Measurements from ENCODE around the gene SERPINI2. TPM values are rescaled to one million over a fixed set of nuclear protein-coding genes. Genes with fewer than 3 reads are reported as not detected.

SERPINI2 gene, protein sequence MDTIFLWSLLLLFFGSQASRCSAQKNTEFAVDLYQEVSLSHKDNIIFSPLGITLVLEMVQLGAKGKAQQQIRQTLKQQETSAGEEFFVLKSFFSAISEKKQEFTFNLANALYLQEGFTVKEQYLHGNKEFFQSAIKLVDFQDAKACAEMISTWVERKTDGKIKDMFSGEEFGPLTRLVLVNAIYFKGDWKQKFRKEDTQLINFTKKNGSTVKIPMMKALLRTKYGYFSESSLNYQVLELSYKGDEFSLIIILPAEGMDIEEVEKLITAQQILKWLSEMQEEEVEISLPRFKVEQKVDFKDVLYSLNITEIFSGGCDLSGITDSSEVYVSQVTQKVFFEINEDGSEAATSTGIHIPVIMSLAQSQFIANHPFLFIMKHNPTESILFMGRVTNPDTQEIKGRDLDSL
- not detected in 2 replicates for total RNA-seq (2022)
- Bru-seq, nascent RNA: percentile 22 among the genes with signal in this experiment
- BruChase-seq, experiment 1, labeled RNA remaining after a 6-hour chase: percentile 65 among the genes with signal in this experiment
- BruChase-seq, experiment 2, labeled RNA remaining after a 2-hour chase: percentile 41 among the genes with signal in this experiment
- long read RNA-seq: 0 reads

DNA sequence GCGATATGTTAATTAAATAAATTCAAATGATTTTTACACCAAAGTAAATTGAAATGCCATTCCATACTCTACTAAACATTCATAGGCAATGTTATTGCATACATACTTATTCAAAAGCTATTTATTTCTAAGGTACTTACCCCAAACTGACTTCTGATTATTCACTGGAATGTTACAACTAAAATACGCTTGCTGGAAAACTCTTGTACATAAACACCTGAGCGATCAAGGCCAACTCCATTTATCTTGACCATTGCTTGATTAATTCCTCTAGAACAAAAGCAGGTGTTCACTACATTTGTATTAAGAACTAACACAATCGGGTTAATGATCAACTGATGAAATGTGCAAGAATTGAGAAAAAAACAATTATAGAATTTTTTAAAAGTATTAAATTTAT lies at the start of gene SERPINI2:
Gene SERPINI2 (minus strand): TSS at position 180 of the 400 bp plus-strand sequence. CDS start 2,208 bp downstream, outside the sequence.
- POLR2A ChIA-PET: interaction anchor here (0.7 kb wide), 1 partner anchor 1374 kb away, joined by 3 read pairs; no protein-coding TSS in a partner anchor
- no TSS peak for BruUV-seq (replicated peaks)
- TF ChIP-seq CTCF (IDR thresholded peaks at IDR 0.05; ENCODE audit: unreplicated experiment): no peak
- H3K36me3 Mint-ChIP-seq (ENCODE audit: insufficient read depth, unreplicated experiment): no peaks in the 10 kb centered on the region
- no peaks in the 10 kb centered on the region for H3K4me1 Mint-ChIP-seq (ENCODE audit: insufficient read depth, unreplicated experiment)
- no peak for DNase-seq (ENCODE audit: unreplicated experiment)
- no peaks in the 10 kb centered on the region for H3K9me3 Mint-ChIP-seq (ENCODE audit: unreplicated experiment)
- H3K4me3 Mint-ChIP-seq (ENCODE audit: unreplicated experiment): no peak within 1 kb of the TSS
- CTCF ChIA-PET: no interaction called here
- H3K27me3 Mint-ChIP-seq (ENCODE audit: insufficient read depth, unreplicated experiment): peaks cover 22% of the 10 kb centered on the region
- H3K27ac Mint-ChIP-seq (ENCODE audit: low read depth, unreplicated experiment): no peak within 1 kb of the TSS
- intact Hi-C loops (cut with micrococcal nuclease): no loop called here

DNA sequence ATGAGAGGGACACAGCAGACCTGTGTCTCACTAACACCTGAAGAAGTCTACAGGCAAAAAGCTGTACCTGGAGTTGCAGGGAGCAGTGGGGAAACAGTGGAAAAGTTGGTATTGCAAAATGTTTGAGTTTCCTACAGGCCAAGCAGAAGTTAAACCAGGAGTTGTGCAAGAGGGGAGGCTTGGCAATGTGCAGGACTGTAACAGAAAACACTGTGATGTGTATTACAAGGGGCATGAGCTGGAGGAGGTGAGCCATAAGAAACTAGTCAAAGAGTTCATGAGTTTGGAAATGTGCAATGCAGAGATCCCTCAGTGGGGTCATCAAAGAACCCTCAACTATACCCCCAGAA lies 47.1 kb upstream of the SERPINI2 start:
- H3K27me3 Mint-ChIP-seq (ENCODE audit: insufficient read depth, unreplicated experiment): peaks cover 2% of the 10 kb centered on the region
- TF ChIP-seq CTCF (IDR thresholded peaks at IDR 0.05; ENCODE audit: unreplicated experiment): no peak

DNA sequence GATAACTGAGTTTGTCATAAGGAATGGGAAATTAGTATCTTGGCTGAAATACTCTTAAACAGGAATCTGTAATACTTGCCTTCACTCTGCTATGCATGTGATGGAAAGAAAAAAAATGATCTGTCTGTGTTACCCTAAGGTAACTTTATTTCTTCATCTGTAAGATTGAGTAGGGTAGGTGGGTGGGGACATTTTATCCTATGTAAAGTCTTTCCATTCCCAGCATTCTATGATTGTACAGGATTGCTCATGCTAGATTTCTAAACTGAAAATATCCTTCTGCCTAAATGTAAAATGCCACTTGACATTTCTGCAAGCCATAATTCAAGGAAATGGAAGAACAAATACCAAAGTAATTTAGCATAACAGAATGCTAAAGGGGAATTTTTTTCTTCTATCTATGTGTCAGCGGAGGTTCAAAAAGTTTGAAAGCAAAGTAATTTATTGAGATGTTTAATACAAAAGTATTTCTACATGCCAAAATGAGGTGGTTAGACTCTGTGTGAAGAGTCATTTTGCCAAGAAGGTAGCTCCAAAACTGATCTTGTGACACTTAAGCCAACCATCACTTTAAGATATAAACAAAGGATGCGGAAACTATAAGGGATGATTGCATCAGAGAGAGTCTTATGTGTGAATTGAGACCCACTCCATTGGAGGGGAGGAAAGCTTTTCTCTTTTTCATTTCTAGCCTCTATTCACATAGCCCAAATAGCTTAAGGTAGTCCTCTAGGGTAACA lies 46.6 kb upstream of the SERPINI2 start:
- Mint-ChIP-seq H3K27me3 (ENCODE audit: insufficient read depth, unreplicated experiment) (no peaks in the 10 kb centered on the region), H3K9me3 (ENCODE audit: unreplicated experiment) (peaks cover under 1% of the 10 kb centered on the region), H3K4me3 (ENCODE audit: unreplicated experiment) (no peak overlapping the region), H3K36me3 (ENCODE audit: insufficient read depth, unreplicated experiment) (no peaks in the 10 kb centered on the region), H3K27ac (ENCODE audit: low read depth, unreplicated experiment) (no peak overlapping the region), H3K4me1 (ENCODE audit: insufficient read depth, unreplicated experiment) (peaks cover 12% of the 10 kb centered on the region)
- no TSS peak for BruUV-seq (replicated peaks)
- ChIA-PET POLR2A (interaction anchor here (0.6 kb wide), 1 partner anchor 13 kb away, joined by 3 read pairs; no protein-coding TSS in a partner anchor), CTCF (no interaction called here)
- intact Hi-C loops (cut with micrococcal nuclease): no loop called here
- no peak for DNase-seq (ENCODE audit: unreplicated experiment)
- no peak for TF ChIP-seq CTCF (IDR thresholded peaks at IDR 0.05; ENCODE audit: unreplicated experiment)

More for the DNA sequence above, 47.1 kb upstream of the SERPINI2 start:
- no peaks in the 10 kb centered on the region for H3K36me3 Mint-ChIP-seq (ENCODE audit: insufficient read depth, unreplicated experiment)
- H3K27ac Mint-ChIP-seq (ENCODE audit: low read depth, unreplicated experiment): no peak overlapping the region
- ChIA-PET POLR2A (interaction anchor here (0.6 kb wide), 1 partner anchor 14 kb away, joined by 3 read pairs; no protein-coding TSS in a partner anchor), CTCF (no interaction called here)
- DNase-seq (ENCODE audit: unreplicated experiment): peak; percentile 76
- H3K4me1 Mint-ChIP-seq (ENCODE audit: insufficient read depth, unreplicated experiment): peaks cover 12% of the 10 kb centered on the region
- no peak overlapping the region for H3K4me3 Mint-ChIP-seq (ENCODE audit: unreplicated experiment)
- intact Hi-C loops (cut with micrococcal nuclease): no loop called here
- BruUV-seq (replicated peaks): no TSS peak
- H3K9me3 Mint-ChIP-seq (ENCODE audit: unreplicated experiment): peaks cover 6% of the 10 kb centered on the region

GRCh38 chr3:167507954-167508353 lies 34.1 kb upstream of the SERPINI2 start:
- no TSS peak for BruUV-seq (replicated peaks)
- no peak for DNase-seq (ENCODE audit: unreplicated experiment)
- ChIA-PET POLR2A (no interaction called here), CTCF (interaction anchor here (0.9 kb wide), 2 partner anchors 102 to 233 kb away, joined by 3 to 4 read pairs; no protein-coding TSS in a partner anchor)
- intact Hi-C loops (cut with micrococcal nuclease): no loop called here
- H3K27ac Mint-ChIP-seq (ENCODE audit: low read depth, unreplicated experiment): no peak overlapping the region
- H3K9me3 Mint-ChIP-seq (ENCODE audit: unreplicated experiment): no peaks in the 10 kb centered on the region
- no peaks in the 10 kb centered on the region for H3K27me3 Mint-ChIP-seq (ENCODE audit: insufficient read depth, unreplicated experiment)
- H3K36me3 Mint-ChIP-seq (ENCODE audit: insufficient read depth, unreplicated experiment): no peaks in the 10 kb centered on the region
- no peak for TF ChIP-seq CTCF (IDR thresholded peaks at IDR 0.05; ENCODE audit: unreplicated experiment)
- H3K4me3 Mint-ChIP-seq (ENCODE audit: unreplicated experiment): no peak overlapping the region
- no peaks in the 10 kb centered on the region for H3K4me1 Mint-ChIP-seq (ENCODE audit: insufficient read depth, unreplicated experiment)

Measured in MCF 10A (cell line).